NCI-H2107 treated with DMSO at 0.1 percent for 48 hours (cell line): Measurements from ENCODE around the gene QPRT.
"Not testable (repeated sequence)": the region's sequence is repeated elsewhere in the genome, so short reads cannot be mapped to it uniquely, and the experiment has no call there.

Source experiments
- DNase-seq: peaks from one replicate; lab custom pipeline; 2025; ENCODE audit not compliant: unreplicated experiment; lab: John Stamatoyannopoulos, UW

QPRT gene

DNA sequence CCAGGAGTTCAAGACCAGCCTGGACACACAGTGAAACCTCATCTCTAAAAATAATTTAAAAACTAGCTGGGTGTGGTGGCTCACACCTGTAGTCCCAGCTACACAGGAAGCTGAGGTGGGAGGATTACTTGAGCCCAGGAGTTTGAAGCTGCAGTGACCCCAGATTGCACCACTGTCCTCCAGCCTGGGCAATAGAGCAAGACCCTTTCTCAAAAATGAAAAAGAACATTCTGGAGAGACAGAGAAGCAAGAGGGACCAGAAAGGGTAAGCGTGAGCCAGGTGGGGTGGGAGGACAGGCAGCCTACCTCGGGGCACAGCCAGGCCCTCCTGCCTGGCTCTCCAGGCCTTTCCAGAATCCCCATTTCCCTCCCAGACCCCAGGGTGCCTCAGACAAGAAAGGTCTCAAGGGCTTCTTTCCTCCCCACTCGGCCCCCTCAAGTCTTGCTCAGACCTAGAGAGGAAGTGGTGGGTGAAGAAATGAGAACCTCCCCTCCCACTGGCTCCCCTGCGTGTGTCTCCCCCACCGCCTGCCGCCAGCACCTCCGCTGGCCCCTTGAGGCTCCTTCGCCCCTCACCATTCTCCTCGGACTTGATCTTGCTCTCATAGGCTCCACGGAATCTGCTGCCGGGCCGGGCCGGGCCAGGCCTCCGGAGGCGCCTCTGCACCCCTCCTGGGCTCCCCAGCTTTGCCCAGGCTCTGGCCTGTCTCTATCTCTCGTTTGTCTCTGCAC, 66.3 kb downstream of the QPRT start:
- no peak for DNase-seq

DNA sequence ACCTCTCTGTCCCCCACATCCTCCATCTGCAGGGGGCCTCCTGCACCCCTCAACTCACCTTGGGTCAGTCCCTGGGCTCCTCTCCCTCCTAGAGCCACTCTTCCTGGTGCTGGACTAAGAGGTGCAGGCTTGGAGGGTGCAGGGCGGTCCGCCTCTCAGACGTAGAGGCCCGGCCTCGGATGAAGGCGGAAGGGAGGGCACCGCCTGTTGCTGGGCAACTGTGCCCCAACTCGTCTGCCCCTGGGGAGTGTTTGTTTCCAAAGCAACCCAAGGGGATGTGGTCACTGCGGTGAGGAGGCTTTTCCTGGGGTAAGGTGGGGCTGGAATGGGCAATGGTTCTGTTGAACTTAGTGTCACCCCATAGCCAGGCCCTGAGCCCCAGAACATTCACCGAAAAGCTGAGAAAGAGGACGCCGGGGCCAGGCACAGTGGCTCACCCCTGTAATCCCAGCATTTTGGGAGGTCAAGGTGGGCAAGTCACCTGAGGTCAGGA, 66.9 kb downstream of the QPRT start, which contains the start of gene C16orf54:
TSS of gene C16orf54 (minus strand) at position 138 of the 493 bp plus-strand sequence. CDS start 1,039 bp downstream, outside the sequence.
- no peak for DNase-seq

DNA sequence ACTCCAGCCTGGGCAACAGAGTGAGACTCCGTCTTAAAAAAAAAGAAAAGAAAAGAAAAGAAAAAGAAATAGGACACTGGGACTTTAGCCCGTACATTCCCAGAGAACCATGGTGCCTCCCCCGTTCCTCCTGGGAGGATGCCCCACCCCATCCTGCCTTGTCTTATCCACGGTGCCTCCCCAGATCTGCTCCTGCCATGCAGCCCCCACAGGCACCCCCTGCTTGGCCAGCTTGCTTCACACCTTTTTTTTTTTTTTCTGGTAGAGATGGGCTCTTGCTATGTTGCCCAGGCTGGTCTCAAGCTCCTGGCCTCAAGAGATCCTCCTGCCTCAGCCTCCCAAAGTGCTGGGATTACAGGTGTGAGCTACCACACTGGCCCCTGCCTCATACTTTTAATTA, 67.5 kb downstream of the QPRT start:
- not testable (repeated sequence) for DNase-seq
